Left cardiac atrium (tissue), 4 donors: ENCODE measurements around the gene PRIM2. TPM values are rescaled to one million over a fixed set of nuclear protein-coding genes. Genes with fewer than 3 reads are reported as not detected.
"Not testable (repeated sequence)": the region's sequence is repeated elsewhere in the genome, so short reads cannot be mapped to it uniquely, and the experiment has no call there.

Source experiments
- ATAC-seq, 2 donors: fragments of 200-7000 bp; cut with Tn5 transposase; one replicate each; pipeline ENCODE4 v1.9.1; 2020; ENCODE audit warnings: mild to moderate bottlenecking in 2 of 2, moderate library complexity in 2 of 2
- DNase-seq: peaks from one replicate; pipeline ENCODE4 v3.0.0-alpha.2; 2020
- intact Hi-C, 2 donors: fragments of 100-400 bp; cut with DNase I; formaldehyde crosslinking; loops; one replicate each; pipeline versions ENCODE4 v1.14.1 to v1.15.1; 2022 to 2023
- total RNA-seq, 2 donors: library from RNA; stranded (reverse); fragmentation: NEBNext Ultra II Directional; extraction: Animal tissue kit (Norgen Biotek cat#: 25700); gene quantifications; one replicate each; pipeline ENCODE4 v1.2.1, GENCODE V29; 2021
- donor health status: DM: no; HTN: yes; CAD: no.
- donor health status: DM: no; HTN: yes; CAD: no; lungs with severe emphysema.
- donor health status: DM: yes; HTN: yes; CAD: no.
- donor health status: Dilated cardiomyopathy.

The PRIM2 gene
- total RNA-seq, 2 donors from 2014 or later: 4.2 to 4.4 TPM

DNA sequence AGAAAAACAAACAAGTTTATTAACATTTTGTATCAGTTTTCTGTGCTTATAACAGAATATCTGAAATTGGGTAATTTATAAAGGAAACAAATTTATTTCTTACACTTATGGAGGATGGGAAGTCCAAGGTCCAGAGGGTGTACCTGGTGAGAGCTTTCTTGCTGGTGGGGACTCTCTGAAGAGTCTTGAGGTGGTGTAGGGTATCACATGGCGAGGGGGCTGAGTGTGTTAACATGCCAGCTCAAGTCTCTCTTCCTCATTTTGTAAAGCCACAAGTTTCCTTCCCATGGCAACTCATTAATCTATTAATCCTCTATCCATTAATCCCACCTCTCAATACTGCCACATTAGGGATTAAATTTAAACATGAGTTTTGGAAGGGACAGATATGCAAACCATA lies 212.3 kb downstream of the PRIM2 start:
- intact Hi-C loops, ATAC-seq: not testable (repeated sequence)

DNA sequence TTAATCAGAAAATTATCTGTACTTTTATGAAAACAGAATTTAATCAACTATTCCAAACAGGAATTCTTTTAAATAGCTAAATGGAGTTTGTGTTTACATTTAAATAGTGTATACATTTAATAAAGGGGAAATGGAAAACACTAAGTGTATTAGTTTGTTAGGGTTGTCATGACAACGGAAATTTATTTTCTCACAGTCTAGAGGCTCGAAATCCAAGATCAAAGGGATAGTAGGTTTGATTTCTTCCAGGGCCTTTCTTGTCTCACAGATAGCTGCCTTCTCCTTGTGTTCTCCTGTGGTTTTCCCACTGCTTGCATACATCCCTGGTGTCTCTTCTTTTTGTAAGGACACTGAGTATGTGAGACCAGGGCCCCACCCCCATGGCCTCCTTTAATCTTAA lies 215.2 kb downstream of the PRIM2 start:
- intact Hi-C loops, DNase-seq, ATAC-seq: not testable (repeated sequence)

More for the DNA sequence above, 212.3 kb downstream of the PRIM2 start:
- DNase-seq: not testable (repeated sequence)

DNA sequence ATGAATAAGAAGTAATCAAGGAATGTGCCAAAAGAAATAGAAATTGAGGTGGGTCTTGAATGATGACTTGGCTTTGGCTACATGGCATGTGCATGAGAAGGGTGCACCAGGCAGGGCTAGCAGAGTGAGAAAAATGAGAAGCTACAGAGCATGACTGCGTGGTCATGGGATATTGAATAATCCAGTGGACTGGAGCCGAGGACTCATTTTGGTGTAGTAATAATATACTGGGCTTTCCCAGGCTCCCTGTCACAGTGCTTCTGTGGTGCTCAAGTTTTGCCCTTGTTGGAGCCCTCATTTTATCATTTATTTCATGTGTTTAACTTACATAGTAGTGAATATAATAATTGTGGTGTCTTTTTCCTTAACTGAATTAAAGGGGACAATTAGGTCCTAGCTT lies 217.7 kb downstream of the PRIM2 start:
- ATAC-seq, intact Hi-C loops, DNase-seq: not testable (repeated sequence)

DNA sequence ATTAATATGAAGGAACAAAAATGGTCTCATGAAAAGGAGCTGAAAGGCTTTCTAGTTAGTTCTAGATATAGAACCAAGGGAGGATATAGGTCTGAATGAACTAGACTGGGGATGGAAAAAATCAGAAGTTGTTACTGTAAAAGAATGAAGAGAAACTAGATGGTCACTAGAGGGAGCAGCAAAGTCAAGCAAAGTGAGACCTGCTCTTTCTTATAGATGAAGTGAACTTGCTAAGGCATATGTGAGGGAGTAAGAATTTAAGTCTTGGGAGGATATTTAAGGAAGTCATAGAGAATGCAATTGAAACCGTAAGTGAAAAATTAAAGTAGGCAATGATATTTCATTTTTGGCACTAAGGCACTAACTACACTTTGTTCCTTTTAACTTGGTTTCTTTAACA lies 218.6 kb downstream of the PRIM2 start:
- DNase-seq, ATAC-seq, intact Hi-C loops: not testable (repeated sequence)

DNA sequence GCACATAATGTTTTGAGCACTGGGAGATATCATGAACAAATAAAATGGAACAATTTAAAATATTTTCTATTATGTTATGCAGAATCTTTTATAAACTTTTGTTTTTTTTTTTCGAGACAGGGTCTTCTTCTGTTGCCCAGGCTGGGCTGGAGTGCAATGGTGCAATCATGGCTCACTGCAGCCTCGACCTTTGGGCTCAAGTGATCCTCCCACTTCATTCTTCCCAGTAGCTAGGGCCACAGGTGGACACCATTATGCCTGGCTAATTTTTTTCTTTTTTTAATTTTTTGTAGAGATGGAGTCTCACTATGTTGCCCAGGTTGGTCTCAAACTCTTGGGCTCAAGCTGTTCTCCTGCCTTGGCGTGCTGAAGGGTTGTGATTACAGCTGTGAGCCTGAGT lies 220.5 kb downstream of the PRIM2 start:
- ATAC-seq, intact Hi-C loops, DNase-seq: not testable (repeated sequence)

DNA sequence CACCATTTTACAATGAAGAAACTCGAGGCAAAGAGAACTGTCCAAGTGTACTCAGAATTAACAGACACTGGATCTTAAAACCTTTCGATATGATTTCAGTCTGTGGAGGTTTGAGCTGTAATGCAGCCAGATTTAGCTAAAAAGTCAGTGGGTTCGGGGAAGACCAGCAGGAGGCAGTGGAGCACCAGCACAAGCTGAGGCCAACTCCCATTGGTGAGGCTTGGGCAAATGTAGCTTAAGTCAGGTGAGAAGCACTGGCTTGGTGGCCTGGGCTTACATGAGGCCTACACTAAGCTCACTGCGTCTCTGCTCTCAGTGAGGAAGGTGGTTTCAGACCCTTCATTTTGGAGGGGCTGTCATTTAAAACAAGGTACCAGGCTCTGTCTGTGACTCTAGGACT lies 234.5 kb downstream of the PRIM2 start:
- ATAC-seq, intact Hi-C loops, DNase-seq: not testable (repeated sequence)

DNA sequence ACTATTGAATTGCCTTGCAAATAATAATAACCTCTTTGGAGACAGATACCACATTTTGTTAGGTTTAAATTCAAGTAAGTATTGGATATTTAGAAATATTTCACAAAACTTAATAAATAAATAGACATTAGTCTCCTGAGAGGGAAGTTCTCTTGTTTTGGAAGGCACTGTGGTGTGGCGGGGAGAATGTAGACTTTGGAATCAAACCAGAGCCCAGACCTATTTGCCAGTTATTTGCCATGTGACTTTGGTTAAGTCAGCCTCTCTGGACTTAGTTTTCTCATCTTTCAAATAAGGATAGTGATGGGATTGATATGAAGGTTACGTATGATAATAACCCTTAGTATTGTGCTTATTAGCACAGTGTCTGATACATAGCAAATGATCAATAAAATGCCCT lies 240.4 kb downstream of the PRIM2 start:
- intact Hi-C loops: not testable (repeated sequence)

GRCh38 chr6:57559170-57559569 lies 241.7 kb downstream of the PRIM2 start:
- DNase-seq, intact Hi-C loops, ATAC-seq: not testable (repeated sequence)

More for the DNA sequence above, 240.4 kb downstream of the PRIM2 start:
- not testable (repeated sequence) for ATAC-seq, DNase-seq

DNA sequence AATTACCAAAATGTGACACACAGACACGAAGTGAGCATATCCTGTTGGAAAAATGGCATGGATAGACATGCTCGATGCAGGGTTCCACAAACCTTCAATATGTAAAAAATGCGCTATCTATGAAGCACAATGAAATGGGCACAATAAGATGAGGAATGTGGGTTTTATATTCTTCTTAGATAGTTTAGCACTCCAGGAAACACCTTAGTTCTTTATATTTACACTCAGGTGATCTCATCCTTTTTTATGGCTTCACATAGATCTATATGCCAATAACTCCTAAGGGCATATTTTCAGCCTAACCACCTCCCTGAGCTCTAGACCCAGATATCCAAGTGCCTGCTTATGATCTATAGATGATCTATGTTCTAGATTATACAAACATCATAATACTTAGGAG lies 244.8 kb downstream of the PRIM2 start:
- ATAC-seq, intact Hi-C loops, DNase-seq: not testable (repeated sequence)

DNA sequence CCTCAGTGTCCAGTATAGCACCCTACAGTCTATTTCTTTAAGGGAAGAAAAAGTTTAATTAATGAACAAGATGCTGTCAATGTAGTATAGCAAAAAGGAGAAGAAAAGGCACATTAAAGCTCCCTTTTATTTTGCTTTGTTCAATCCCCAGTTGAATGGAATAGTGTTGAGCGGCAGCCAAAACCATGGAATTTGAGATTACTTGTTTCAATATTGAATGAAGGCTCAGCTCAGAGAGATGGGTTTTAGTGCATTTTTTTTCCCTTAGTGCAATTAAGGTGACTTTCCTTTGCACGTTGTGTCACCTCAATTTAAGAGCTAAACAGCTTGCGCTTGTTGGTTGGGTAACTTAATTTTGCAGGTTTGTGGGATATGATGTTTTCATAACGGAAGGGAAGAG lies 254.7 kb downstream of the PRIM2 start:
- intact Hi-C loops, DNase-seq, ATAC-seq: not testable (repeated sequence)

DNA sequence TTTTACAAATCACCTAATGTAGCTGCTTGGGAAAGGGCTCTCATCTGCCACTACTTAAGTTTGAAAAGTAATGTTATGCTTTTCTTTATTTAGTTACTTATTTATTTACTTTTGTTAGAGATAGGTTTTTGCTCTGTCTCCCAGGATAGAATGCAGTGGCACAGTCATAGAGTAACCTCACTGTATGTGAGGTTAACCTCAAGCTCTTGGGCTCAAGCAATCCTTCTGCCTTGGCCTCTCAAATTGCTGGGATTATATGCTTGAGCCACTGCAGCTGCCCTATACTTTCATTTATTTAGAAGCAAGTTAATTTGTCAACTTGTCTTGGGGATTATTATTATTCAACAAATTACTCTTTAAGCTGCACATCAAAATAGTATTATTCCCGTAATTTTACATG lies 255.4 kb downstream of the PRIM2 start:
- DNase-seq, ATAC-seq, intact Hi-C loops: not testable (repeated sequence)

- intact Hi-C loops, DNase-seq, ATAC-seq: not testable (repeated sequence)
Measured at GRCh38 chr6:57577023-57577422, 259.6 kb downstream of the PRIM2 start.

GRCh38 chr6:57579489-57579888 lies 262.1 kb downstream of the PRIM2 start:
- ATAC-seq, DNase-seq, intact Hi-C loops: not testable (repeated sequence)

GRCh38 chr6:57581586-57581985 lies 264.2 kb downstream of the PRIM2 start:
- not testable (repeated sequence) for ATAC-seq, DNase-seq

GRCh38 chr6:57601105-57601504 lies 283.7 kb downstream of the PRIM2 start:
- intact Hi-C loops, DNase-seq: not testable (repeated sequence)
- ATAC-seq: peak; percentile 41 to 77

More at GRCh38 chr6:57581586-57581985, 264.2 kb downstream of the PRIM2 start:
- intact Hi-C loops: not testable (repeated sequence)

GRCh38 chr6:57605303-57605702 lies 287.9 kb downstream of the PRIM2 start:
- DNase-seq, intact Hi-C loops, ATAC-seq: not testable (repeated sequence)

DNA sequence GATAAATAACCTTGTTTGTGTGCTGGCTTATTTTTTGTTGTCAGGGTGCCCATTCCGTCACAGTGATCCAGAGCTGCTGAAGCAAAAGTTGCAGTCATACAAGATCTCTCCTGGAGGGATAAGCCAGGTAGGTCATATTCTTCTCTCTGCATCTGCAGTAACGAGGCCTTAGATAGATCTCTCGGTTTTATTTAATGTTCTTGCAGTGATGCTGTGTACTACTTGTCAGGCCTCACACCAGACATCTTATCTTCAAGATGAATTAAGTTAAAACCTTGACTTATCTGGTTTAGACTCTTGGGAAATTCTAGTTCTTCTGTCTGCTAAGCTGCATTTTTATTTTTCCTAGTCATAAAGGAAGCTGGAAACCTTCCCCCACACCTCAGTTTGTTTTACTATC lies 288.9 kb downstream of the PRIM2 start:
- not testable (repeated sequence) for ATAC-seq

DNA sequence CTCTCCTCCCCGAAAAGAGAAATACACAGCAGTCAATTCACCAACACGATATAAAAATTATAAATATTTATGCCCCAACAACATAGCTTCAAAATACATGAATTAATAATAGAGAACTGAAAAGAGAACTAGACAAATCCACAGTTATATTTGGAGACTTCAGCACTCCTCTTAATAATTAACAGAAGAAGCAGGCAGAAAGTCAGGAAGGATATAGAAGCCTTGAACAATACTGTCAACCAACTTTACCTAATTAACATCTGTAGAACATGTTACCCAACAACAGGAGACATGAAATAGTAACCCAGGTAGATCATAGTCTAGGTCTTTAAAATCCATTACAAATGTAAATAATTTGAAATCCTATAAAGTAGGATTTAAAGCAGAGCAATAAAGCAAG lies 293.2 kb downstream of the PRIM2 start:
- intact Hi-C loops, ATAC-seq, DNase-seq: not testable (repeated sequence)

More for the DNA sequence above, 288.9 kb downstream of the PRIM2 start:
- intact Hi-C loops, DNase-seq: not testable (repeated sequence)

DNA sequence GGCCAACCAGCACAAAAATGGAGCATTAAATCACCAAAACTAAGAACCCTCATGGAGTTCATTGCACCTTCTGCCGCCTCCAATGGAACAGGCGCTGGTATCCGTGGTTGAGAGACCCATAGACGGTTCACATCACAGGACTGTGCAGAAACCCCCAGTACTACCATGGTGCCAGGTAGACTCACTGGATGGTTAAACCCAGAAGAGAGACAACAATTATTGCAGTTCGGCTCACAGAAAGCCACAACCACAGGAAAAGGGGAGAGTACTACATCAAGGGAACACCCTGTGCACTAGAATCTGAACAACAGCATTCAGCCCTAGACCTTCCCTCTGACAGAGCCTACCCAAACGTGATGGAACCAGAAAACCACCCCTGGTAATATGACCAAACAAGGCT lies 301.5 kb downstream of the PRIM2 start:
- DNase-seq, intact Hi-C loops, ATAC-seq: not testable (repeated sequence)

- intact Hi-C loops, DNase-seq, ATAC-seq: not testable (repeated sequence)
Measured at GRCh38 chr6:57631773-57632172, 314.3 kb downstream of the PRIM2 start.

DNA sequence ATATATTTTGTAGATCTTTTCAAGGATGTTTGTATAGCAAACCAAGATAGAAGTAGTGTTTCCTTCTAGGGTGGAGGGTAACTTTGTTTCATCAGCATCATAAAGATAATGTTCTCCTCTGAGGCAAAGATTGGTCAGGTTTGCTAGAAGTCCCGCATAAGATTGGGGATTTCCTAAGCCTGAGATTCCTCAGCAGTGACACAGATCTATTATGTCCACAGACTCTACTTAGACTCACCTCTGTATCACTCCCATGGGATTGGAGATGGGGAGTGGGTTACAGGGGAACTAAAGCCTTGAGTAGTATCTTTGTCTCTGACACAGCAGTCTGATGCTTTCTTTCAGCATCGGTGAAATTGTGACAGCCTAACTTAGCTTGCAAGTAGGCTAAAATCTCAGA lies 341.1 kb downstream of the PRIM2 start:
- DNase-seq, intact Hi-C loops, ATAC-seq: not testable (repeated sequence)
